ENCODE data around the gene NDUFAF2.

The NDUFAF2 gene

GRCh38 chr5:61114441-61114840 is 169.4 kb downstream of the NDUFAF2 start:
- CTCF ChIA-PET: interaction anchor here (0.7 kb wide), 1 partner anchor 9 kb away, joined by 3 read pairs; no protein-coding TSS in a partner anchor
- POLR2A ChIA-PET: no interaction called here

DNA sequence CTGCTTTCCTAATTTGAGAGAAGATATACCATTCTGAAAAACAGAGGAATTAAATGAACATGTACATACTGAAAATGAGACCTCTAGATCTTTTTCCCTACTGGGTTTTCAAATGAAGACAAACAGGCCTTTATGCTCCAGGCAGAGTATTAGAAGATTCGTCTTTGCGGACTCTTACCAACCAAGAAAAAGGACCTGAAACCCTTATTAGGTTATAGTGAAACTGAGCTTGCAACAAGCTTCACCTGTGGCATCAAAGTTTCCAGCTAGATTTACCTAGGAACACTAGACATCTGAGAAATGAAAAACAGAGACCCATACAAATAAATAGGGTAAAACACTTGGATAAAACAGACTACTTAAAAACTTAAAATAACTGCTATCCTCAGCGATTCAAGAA is 171.0 kb downstream of the NDUFAF2 start:
- Histone ChIP-seq H3K9me3 (ENCODE audit: control insufficient read depth, insufficient read depth, low read depth, low read length) (no peaks in the 10 kb centered on the region), H3K27ac (ENCODE audit: extremely low read depth, low read depth, low read length) (no peak overlapping the region), H3K36me3 (ENCODE audit: control insufficient read depth in 2 of 2, insufficient read depth in 1 of 2, low read length in 2 of 2) (no peaks in the 10 kb centered on the region), H3K4me1 (ENCODE audit: control insufficient read depth, insufficient read depth, low read length) (no peaks in the 10 kb centered on the region), H3K4me3 (ENCODE audit: low read depth, low read length) (no peak overlapping the region)
- POLR2A ChIA-PET: no interaction called here
- no peak for TF ChIP-seq ZNF677 (tag by site-specific recombination; IDR thresholded peaks at IDR 0.05)
- no peak for TF ChIP-seq ZSCAN4 (tag by site-specific recombination; IDR thresholded peaks at IDR 0.05)
- TF ChIP-seq ZBTB8A (tag by site-specific recombination; IDR thresholded peaks at IDR 0.05): no peak
- TF ChIP-seq ZNF121 (tag by site-specific recombination; IDR thresholded peaks at IDR 0.05): no peak
- no peak for TF ChIP-seq WT1 (tag by site-specific recombination; IDR thresholded peaks at IDR 0.05)
- TF ChIP-seq ZNF830 (tag by site-specific recombination; IDR thresholded peaks at IDR 0.05; ENCODE audit: low read depth): no peak
- no peak for TF ChIP-seq ZEB2 (tag by site-specific recombination; IDR thresholded peaks at IDR 0.05)
- no peak for TF ChIP-seq TRIM28 (IDR thresholded peaks at IDR 0.05; ENCODE audit: borderline replicate concordance, low read length)
- no peak for TF ChIP-seq ZNF514 (tag by site-specific recombination; IDR thresholded peaks at IDR 0.05)
- no peak for TF ChIP-seq ZBTB20 (tag by site-specific recombination; IDR thresholded peaks at IDR 0.05)
- no peak for TF ChIP-seq ZNF16 (tag by site-specific recombination; IDR thresholded peaks at IDR 0.05; ENCODE audit: low read depth)
- TF ChIP-seq ZNF239 (tag by site-specific recombination; IDR thresholded peaks at IDR 0.05): no peak
- TF ChIP-seq ZNF529 (tag by site-specific recombination; IDR thresholded peaks at IDR 0.05; ENCODE audit: insufficient replicate concordance): no peak
- CTCF ChIA-PET: interaction anchor here (0.7 kb wide), 1 partner anchor 495 kb away, joined by 5 read pairs; no protein-coding TSS in a partner anchor

More at GRCh38 chr5:61114441-61114840, 169.4 kb downstream of the NDUFAF2 start:
- H3K4me3 ChIP-seq (ENCODE audit: low read depth, low read length): no peak overlapping the region
- H3K9me3 ChIP-seq (ENCODE audit: control insufficient read depth, insufficient read depth, low read depth, low read length): no peaks in the 10 kb centered on the region
- no peak for TF ChIP-seq ZNF426 (tag by site-specific recombination; IDR thresholded peaks at IDR 0.05)
- no peak for TF ChIP-seq ZNF677 (tag by site-specific recombination; IDR thresholded peaks at IDR 0.05)
- no peak for TF ChIP-seq ZNF792 (tag by site-specific recombination; IDR thresholded peaks at IDR 0.05)
- no peak for TF ChIP-seq SCRT2 (tag by site-specific recombination; IDR thresholded peaks at IDR 0.05)
- TF ChIP-seq SCRT1 (tag by site-specific recombination; IDR thresholded peaks at IDR 0.05; ENCODE audit: borderline replicate concordance): no peak
- TF ChIP-seq, protein P1, sequence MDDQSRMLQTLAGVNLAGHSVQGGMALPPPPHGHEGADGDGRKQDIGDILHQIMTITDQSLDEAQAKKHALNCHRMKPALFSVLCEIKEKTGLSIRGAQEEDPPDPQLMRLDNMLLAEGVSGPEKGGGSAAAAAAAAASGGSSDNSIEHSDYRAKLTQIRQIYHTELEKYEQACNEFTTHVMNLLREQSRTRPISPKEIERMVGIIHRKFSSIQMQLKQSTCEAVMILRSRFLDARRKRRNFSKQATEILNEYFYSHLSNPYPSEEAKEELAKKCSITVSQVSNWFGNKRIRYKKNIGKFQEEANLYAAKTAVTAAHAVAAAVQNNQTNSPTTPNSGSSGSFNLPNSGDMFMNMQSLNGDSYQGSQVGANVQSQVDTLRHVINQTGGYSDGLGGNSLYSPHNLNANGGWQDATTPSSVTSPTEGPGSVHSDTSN (CRISPR knock-in tag; IDR thresholded peaks at IDR 0.05): no peak
- TF ChIP-seq REPIN1 (tag by site-specific recombination; IDR thresholded peaks at IDR 0.05; ENCODE audit: low read depth): no peak
- TF ChIP-seq ZBTB7A (tag by site-specific recombination; IDR thresholded peaks at IDR 0.05; ENCODE audit: low read depth): no peak
- TF ChIP-seq ZNF521 (tag by site-specific recombination; IDR thresholded peaks at IDR 0.05): no peak
- TF ChIP-seq ZNF362 (tag by site-specific recombination; IDR thresholded peaks at IDR 0.05): no peak
- no peaks in the 10 kb centered on the region for H3K4me1 ChIP-seq (ENCODE audit: control insufficient read depth, insufficient read depth, low read length)
- no peaks in the 10 kb centered on the region for H3K36me3 ChIP-seq (ENCODE audit: control insufficient read depth in 2 of 2, insufficient read depth in 1 of 2, low read length in 2 of 2)
- no peak overlapping the region for H3K27ac ChIP-seq (ENCODE audit: extremely low read depth, low read depth, low read length)

Data from HEK293 (cell line).